ENCODE measurements around the gene NAP1L1.

GRCh38 chr12:76080017-76080728 lies 4.3 kb downstream of the NAP1L1 start:
- TF ChIP-seq CTCF (IDR thresholded peaks at IDR 0.05) (no peak), ZFX (IDR thresholded peaks at IDR 0.05; ENCODE audit: borderline replicate concordance) (no peak)

Measured in 22Rv1 (cell line).